ENCODE results near the gene GBA2. TPM values are rescaled to one million over a fixed set of nuclear protein-coding genes. Genes with fewer than 3 reads are reported as not detected.
A peak's percentile ranks its signal among the peaks of the same experiment; 100 is the strongest.

GBA2 gene
- total and polyA plus RNA-seq, 7 donors = 36.1 to 107 (median 47.4) TPM

DNA sequence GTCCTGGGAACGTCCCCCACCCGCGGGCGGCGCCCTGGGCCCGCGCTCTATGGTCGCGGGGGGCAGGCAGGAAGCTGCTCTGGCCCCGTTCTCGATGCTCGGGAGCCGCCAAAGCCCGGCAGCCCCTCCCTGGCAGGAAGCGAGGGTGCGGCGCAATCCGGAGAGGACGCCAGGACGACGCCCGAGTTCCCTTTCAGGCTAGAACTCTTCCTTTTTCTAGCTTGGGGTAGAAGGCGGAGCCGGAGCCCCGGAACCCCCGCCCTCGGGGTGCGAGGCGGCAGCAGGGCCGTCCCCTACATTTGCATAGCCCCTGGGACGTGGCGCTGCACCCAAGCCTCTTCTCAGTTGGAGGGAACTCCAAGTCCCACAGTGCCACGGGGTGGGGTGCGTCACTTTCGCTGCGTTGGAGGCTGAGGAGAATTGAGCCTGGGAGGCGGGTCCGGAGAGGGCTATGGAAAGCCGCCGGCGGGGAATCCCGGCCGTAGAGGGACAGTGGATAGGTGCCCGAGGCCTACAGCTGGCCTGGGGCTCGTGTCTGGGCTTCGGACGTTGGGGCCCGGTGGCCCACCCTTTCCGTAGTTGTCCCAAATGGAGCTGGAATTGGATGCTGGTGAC is 16.7 kb downstream of the GBA2 start, which contains the start of the genes CREB3 and TLN1:
Gene CREB3, plus strand, starts transcription at position 482 of the 615 bp plus-strand sequence. Its CDS starts 107 bp downstream, at position 589.
Gene TLN1, minus strand, starts transcription at position 11 of the 615 bp plus-strand sequence. CDS start 6,501 bp downstream, outside the sequence.
- no peaks in the 10 kb centered on the region for H3K27me3 ChIP-seq (ENCODE audit: insufficient read depth in 3 of 3, low read length in 2 of 3)
- WGBS, 3 donors = 0 to 1% (median 0%) methylated on average over 40 to 49 of the region's 49 CpGs
- TF ChIP-seq, protein P1, sequence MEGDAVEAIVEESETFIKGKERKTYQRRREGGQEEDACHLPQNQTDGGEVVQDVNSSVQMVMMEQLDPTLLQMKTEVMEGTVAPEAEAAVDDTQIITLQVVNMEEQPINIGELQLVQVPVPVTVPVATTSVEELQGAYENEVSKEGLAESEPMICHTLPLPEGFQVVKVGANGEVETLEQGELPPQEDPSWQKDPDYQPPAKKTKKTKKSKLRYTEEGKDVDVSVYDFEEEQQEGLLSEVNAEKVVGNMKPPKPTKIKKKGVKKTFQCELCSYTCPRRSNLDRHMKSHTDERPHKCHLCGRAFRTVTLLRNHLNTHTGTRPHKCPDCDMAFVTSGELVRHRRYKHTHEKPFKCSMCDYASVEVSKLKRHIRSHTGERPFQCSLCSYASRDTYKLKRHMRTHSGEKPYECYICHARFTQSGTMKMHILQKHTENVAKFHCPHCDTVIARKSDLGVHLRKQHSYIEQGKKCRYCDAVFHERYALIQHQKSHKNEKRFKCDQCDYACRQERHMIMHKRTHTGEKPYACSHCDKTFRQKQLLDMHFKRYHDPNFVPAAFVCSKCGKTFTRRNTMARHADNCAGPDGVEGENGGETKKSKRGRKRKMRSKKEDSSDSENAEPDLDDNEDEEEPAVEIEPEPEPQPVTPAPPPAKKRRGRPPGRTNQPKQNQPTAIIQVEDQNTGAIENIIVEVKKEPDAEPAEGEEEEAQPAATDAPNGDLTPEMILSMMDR (IDR thresholded peaks at IDR 0.05) = no peak
- ATAC-seq (peak; percentile 84 to 87 (median 86)), DNase-seq (peak; percentile 98 to 99)
- intact Hi-C loops (cut with DNase I) = no loop called here
- H3K4me3 ChIP-seq = peak within 1 kb of the TSS; percentile 82
- H3K36me3 ChIP-seq (ENCODE audit: insufficient read depth in 1 of 2, low read depth in 1 of 2) = peaks cover 0 to 42% of the 10 kb centered on the region in 2 donors
- H3K9me3 ChIP-seq = no peaks in the 10 kb centered on the region
- peak within 1 kb of the TSS; percentile 98 for H3K27ac ChIP-seq
- H3K4me1 ChIP-seq = peaks cover 47% of the 10 kb centered on the region

DNA sequence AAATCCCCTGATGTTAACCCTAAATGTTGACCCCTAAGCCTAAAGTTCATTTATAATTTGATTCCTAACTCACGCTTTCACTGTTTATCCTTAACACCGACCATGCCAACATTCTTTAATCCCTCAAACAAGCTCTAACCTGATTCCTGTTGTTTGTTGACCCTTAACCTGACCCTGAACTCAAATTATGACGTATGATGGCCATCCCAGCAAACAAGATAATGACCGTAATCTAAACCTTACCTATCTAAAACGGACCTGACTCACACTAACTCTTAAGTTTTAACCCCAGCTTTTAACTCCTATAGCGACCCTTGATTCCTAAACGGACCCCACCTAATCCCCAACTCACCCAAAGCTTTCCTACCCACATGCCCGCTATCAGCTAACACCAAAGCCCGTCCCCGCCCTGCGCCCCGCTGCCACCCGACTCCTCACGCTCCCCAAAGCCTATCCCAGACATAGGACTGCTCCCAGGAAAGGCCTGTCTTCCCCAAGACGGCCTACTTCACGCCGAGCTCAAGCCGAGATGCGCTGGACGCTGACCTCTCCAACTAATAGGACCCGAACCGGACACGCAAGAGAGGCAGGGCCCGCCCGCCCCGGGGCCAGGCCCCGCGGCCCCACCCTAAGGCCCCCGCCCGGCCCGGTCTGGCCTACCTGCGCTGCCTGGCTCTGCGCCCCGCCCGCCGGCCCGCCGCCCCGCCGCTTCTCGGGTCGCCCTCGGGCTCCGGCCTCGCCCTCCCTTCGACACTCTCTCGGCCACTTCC is 17.4 kb downstream of the GBA2 start:
- intact Hi-C loops (cut with DNase I) = loop anchor here (2.0 kb wide), 1 partner anchor 73 kb away; the partner anchor contains the start of genes CCDC107 (in 2 of the 2) and RMRP (in 2 of the 2)

DNA sequence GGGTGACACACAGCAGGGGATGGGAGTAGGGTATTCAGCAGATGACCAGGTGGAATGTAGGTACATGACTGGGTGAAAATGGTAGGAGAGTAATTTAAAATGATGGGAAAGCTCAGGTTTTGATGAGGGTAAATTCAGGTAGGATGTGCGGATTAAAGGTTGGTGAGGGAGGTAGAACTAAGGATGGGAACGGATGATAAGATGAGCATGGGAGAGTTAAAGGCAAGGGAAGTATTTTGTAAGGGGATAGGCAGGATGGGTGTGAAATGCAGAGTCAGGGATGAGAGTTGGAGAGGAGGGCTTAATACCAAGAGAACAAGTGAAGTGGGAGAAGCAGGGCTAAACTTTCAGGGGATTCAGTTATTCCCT is 18.6 kb downstream of the GBA2 start:
- H3K27me3 ChIP-seq (ENCODE audit: insufficient read depth in 3 of 3, low read length in 2 of 3) = no peaks in the 10 kb centered on the region
- H3K36me3 ChIP-seq (ENCODE audit: insufficient read depth in 1 of 2, low read depth in 1 of 2) = peaks cover 0 to 34% of the 10 kb centered on the region in 2 donors
- peak overlapping the region; percentile 98 for H3K27ac ChIP-seq
- peak overlapping the region; percentile 82 for H3K4me3 ChIP-seq
- TF ChIP-seq, protein P1 (IDR thresholded peaks at IDR 0.05) = no peak
- 70 to 85% (median 73%) methylated on average over 2 of the region's 2 CpGs for WGBS, 3 donors
- intact Hi-C loops (cut with DNase I) = loop anchor here (2.0 kb wide), 1 partner anchor 72 kb away; the partner anchor contains the start of genes CCDC107 (in 2 of the 2) and RMRP (in 2 of the 2)
- ATAC-seq (no peak), DNase-seq (no peak)
- peaks cover 56% of the 10 kb centered on the region for H3K4me1 ChIP-seq
- H3K9me3 ChIP-seq = no peaks in the 10 kb centered on the region

More for the DNA sequence above, 17.4 kb downstream of the GBA2 start:
- H3K4me1 ChIP-seq = peaks cover 54% of the 10 kb centered on the region
- TF ChIP-seq, protein P1 (IDR thresholded peaks at IDR 0.05) = no peak
- H3K27me3 ChIP-seq (ENCODE audit: insufficient read depth in 3 of 3, low read length in 2 of 3) = no peaks in the 10 kb centered on the region
- peaks cover 0 to 35% of the 10 kb centered on the region in 2 donors for H3K36me3 ChIP-seq (ENCODE audit: insufficient read depth in 1 of 2, low read depth in 1 of 2)
- H3K9me3 ChIP-seq = no peaks in the 10 kb centered on the region
- DNase-seq (no peak), ATAC-seq (no peak)
- peak overlapping the region; percentile 98 for H3K27ac ChIP-seq
- 0 to 1% (median 1%) methylated on average over 44 to 47 of the region's 47 CpGs for WGBS, 3 donors
- H3K4me3 ChIP-seq = peak overlapping the region; percentile 82

DNA sequence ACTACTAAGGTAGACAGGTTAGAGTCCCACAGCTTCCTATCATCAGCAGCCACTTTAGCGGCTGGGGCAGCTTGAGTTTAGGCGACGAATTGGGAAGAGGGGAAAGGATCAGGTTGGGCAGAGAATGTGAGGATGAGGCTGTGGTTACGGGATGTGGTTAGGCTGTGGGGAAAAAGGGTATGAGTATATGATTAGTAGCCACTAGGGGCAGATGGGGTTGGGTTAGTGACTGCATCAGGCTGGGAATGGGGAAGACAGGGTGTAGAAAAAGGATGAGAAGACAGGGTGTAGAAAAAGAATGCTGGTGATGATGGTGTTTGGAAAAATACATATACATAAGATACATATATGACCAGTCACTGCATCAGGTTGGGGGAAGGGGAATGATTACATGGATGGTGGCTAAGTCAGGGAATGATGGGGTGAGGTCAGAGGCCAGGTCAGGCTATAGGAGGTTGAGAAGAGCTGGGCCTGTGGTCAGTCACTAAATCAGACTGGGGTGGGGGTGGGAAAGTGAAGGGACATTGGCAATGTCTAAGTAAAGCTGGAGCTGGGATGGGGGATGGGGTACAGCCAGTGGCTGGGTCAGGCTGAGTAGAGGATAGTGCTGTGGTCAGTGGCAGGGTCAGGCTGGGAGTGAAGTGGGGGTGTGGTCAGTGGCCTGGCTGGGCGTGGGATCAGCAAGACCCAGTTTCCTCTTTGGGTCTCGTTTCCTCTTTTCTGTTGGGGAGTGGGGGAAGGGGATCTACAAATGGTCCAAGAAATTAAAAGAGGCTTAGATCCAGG is 19.1 kb downstream of the GBA2 start:
- peak; percentile 56 to 73 for DNase-seq
- intact Hi-C loops (cut with DNase I) = loop anchor here (2.0 kb wide), 2 partner anchors 39 to 71 kb away; partner anchors contain the start of genes CCDC107 (in 2 of the 2) and RMRP (in 2 of the 2)
- Histone ChIP-seq H3K36me3 (ENCODE audit: insufficient read depth in 1 of 2, low read depth in 1 of 2) (peaks cover 1 to 34% of the 10 kb centered on the region in 2 donors), H3K4me1 (peaks cover 56% of the 10 kb centered on the region), H3K27me3 (ENCODE audit: insufficient read depth in 3 of 3, low read length in 2 of 3) (no peaks in the 10 kb centered on the region), H3K4me3 (peak overlapping the region; percentile 82), H3K9me3 (no peaks in the 10 kb centered on the region), H3K27ac (peak overlapping the region; percentile 98)
- TF ChIP-seq, protein P1 (IDR thresholded peaks at IDR 0.05) = peak; percentile 52
- 35 to 45% (median 37%) methylated on average over 6 of the region's 6 CpGs for WGBS, 3 donors
- ATAC-seq = peak; percentile 16 to 31 (median 22)
